Stimulated activated naive B cell treated with anti-CD40 and anti-IgM and Interleukin-4, amounts not matched to agents 10 μg/mL and 1 μg/mL and 100 μg/mL, for 72 hours (primary cell): ENCODE data around the gene ARHGEF4.

Experiments
- ATAC-seq, 2 donors: fragments of 150-1000 bp; cut with Tn5 transposase; replicated peaks; 2 replicates each; pipeline ENCODE4 v1.10.0; 2021; ENCODE audit warnings: moderate library complexity in 1 of 2
- DNase-seq: peaks from one replicate; pipeline ENCODE4 v3.0.0; 2021
- H3K27ac Mint-ChIP-seq: one replicate; pipeline ENCODE4 v1.8.0; 2022; ENCODE audit warnings: mild to moderate bottlenecking, mixed read lengths
- H3K27me3 Mint-ChIP-seq, 2 donors: one replicate each; pipeline ENCODE4 v1.8.0; 2022; ENCODE audit warnings: mixed read lengths in 2 of 2
- H3K36me3 Mint-ChIP-seq, 2 donors: one replicate each; pipeline ENCODE4 v1.8.0; 2022; ENCODE audit warnings: mixed read lengths in 2 of 2, mild to moderate bottlenecking in 1 of 2
- H3K4me1 Mint-ChIP-seq, 2 donors: one replicate each; pipeline ENCODE4 v1.8.0; 2022; ENCODE audit warnings: mixed read lengths in 2 of 2, mild to moderate bottlenecking in 1 of 2
- H3K4me3 Mint-ChIP-seq, 2 donors: one replicate each; pipeline ENCODE4 v1.8.0; 2022; ENCODE audit warnings: mild to moderate bottlenecking in 2 of 2, mixed read lengths in 2 of 2, moderate library complexity in 1 of 2
- H3K9me3 Mint-ChIP-seq, 2 donors: one replicate each; pipeline ENCODE4 v1.8.0; 2022; ENCODE audit warnings: mixed read lengths in 2 of 2, mild to moderate bottlenecking in 1 of 2

The ARHGEF4 gene

DNA sequence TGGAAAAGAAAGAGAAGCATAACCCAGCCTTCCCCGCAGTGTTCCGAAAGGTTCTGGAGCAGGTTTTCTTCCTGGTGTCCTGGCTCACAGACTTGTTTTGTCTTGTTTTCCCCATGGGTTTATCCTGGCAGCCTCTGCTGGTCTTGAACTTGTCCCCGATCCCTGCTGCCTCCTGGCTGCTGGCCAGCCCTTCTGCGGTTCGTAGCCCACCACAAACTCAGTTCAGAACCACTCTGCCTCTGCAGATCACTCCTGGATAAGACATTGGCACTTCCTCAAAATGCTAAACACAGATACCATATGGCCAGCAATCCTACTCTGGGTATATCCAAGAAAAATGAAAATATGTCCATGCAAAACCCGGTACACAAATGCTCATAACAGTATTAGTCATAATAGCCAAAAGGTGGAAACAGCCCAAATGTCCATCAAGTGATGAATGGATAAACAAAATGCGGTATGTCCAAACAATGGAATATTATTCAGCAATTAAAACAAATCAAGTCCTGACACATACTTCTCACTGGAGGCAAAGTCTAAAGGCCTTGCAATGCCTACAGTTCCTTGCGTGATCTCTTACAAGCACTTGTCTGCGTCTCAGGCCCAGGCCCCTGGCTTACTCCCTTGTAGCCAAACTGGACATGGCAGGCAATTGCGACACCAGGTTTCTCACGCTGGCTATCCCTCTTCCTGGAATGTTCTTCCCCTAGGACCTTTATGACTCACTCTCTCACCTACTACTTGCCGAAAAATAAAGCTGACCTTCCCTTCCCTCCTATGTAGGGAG lies 28.0 kb upstream of the ARHGEF4 start:
- DNase-seq (no peak), ATAC-seq (no peak)
- H3K36me3 Mint-ChIP-seq, result peaks cover 0 to 2% of the 10 kb centered on the region in 2 donors
- H3K27ac Mint-ChIP-seq, result no peak overlapping the region
- H3K4me3 Mint-ChIP-seq, result no peak overlapping the region
- peaks cover 2 to 4% of the 10 kb centered on the region in 2 donors for H3K4me1 Mint-ChIP-seq
- H3K27me3 Mint-ChIP-seq, result peaks cover 21 to 24% of the 10 kb centered on the region in 2 donors
- H3K9me3 Mint-ChIP-seq, result peaks cover 0 to 4% of the 10 kb centered on the region in 2 donors

DNA sequence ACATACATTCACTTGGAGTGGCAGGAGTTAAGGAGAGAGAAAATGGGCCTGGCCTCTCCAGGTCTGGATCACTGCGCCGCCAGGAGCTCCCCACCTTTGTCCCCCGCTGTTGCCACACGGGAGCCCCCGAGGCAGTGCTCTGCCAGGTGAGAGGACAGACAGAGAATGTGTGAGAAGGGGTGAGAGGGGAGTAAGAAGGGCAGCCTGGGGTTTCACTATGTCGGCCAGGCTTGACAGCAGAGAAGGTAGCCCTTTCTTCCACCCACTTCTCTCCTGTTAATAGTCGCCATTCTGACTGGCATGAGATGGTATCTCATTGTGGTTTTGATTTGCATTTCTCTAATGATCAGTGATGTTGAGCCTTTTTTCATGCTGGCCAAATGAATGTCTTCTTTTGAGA lies 26.2 kb upstream of the ARHGEF4 start:
- Mint-ChIP-seq H3K27ac (no peak overlapping the region), H3K27me3 (peaks cover 23 to 33% of the 10 kb centered on the region in 2 donors), H3K9me3 (peaks cover 0 to 4% of the 10 kb centered on the region in 2 donors), H3K4me3 (no peak overlapping the region), H3K36me3 (peaks cover 0 to 2% of the 10 kb centered on the region in 2 donors), H3K4me1 (peaks cover 2 to 4% of the 10 kb centered on the region in 2 donors)
- no peak for DNase-seq
- no peak for ATAC-seq

DNA sequence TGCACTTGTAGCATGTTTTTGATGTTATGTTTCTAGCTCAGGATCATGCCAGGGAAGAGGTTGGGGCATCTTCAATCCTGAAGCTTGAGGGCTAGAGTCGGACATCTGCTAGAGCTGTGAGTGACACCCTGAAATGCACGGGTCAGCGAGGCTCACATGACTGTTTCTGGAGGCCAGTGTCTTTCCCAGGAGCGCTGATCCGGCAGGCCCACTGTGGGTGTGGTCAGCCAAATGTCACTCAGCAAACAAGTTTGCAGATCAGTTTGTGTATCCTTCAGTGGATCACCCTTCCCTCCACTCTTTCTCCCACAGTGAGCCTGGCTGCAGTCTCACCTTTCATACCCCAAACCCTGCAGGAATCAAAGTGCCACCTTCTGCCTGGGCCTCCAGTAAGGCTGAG lies 23.0 kb upstream of the ARHGEF4 start:
- Mint-ChIP-seq H3K36me3 (no peaks in the 10 kb centered on the region), H3K4me3 (no peak overlapping the region), H3K27ac (no peak overlapping the region), H3K27me3 (peaks cover 20 to 38% of the 10 kb centered on the region in 2 donors), H3K9me3 (peaks cover 0 to 3% of the 10 kb centered on the region in 2 donors), H3K4me1 (peaks cover 2 to 4% of the 10 kb centered on the region in 2 donors)
- no peak for DNase-seq
- no peak for ATAC-seq

DNA sequence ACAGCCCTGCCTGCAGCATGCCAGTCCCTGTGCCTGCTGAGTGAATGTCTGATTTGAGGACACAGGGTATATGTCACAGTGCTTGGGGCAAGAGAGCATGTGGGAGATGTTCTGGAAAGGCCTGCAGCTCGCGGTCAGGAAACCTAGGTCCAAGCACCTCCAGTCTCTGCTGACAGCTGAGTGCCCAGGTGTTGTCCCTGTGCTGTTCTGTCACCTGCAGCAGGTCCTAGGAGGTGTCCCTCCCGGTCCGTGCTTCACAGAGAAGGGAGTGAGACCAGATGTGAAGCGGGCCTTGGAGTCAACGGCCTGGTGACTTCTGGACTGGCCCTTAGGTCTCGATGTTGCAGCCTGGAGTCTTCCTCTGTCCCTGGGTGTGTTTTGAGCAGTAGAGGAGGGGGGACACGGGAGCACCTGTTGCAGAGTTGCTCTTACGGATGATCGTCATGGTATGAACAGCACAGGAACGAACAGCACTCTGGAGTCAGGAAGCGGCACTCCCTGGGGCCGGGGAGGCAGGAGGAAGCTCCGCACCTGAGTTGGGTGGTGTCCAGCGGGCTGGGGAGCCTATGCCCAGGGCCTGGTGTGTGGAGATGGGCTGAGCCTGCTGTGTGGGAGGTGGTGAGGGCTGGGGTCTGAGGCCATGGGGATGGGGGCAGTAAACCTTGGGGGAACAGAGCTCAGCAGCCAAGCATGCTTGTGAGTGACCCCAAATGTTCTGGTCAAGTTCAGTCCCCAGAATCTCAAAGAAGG lies 21.6 kb upstream of the ARHGEF4 start:
- H3K36me3 Mint-ChIP-seq, result no peaks in the 10 kb centered on the region

DNA sequence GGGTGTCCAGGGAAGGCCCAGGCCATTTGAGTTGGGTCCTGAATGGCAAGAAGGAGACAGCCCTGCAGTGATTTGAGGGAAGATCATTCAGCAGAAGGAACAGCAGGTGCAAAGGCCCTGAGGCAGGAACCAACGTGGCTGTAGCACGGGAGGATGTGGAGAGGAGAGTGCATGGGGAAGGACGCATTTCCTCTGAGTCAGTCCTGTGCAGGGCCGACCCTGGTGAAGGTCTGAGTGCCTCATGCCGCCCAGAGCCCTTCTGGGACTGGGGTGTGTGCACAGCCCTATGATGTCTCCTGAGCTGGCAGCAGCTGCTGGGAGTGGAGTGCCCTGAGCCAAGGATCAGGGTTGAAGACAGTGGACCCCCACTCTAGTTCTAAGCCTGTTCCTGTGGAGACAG lies 17.9 kb upstream of the ARHGEF4 start:
- peaks cover 0 to 2% of the 10 kb centered on the region in 2 donors for H3K9me3 Mint-ChIP-seq
- H3K4me1 Mint-ChIP-seq, result peaks cover 4 to 6% of the 10 kb centered on the region in 2 donors
- H3K4me3 Mint-ChIP-seq, result no peak overlapping the region
- DNase-seq, result no peak
- ATAC-seq, result no peak
- H3K36me3 Mint-ChIP-seq, result no peaks in the 10 kb centered on the region
- peaks cover 21 to 37% of the 10 kb centered on the region in 2 donors for H3K27me3 Mint-ChIP-seq
- no peak overlapping the region for H3K27ac Mint-ChIP-seq

More for the DNA sequence above, 21.6 kb upstream of the ARHGEF4 start:
- no peak for DNase-seq
- ATAC-seq, result no peak
- peaks cover 26 to 47% of the 10 kb centered on the region in 2 donors for H3K27me3 Mint-ChIP-seq
- H3K27ac Mint-ChIP-seq, result no peak overlapping the region
- H3K9me3 Mint-ChIP-seq, result peaks cover 0 to 2% of the 10 kb centered on the region in 2 donors
- no peak overlapping the region for H3K4me3 Mint-ChIP-seq
- peaks cover 2 to 4% of the 10 kb centered on the region in 2 donors for H3K4me1 Mint-ChIP-seq

DNA sequence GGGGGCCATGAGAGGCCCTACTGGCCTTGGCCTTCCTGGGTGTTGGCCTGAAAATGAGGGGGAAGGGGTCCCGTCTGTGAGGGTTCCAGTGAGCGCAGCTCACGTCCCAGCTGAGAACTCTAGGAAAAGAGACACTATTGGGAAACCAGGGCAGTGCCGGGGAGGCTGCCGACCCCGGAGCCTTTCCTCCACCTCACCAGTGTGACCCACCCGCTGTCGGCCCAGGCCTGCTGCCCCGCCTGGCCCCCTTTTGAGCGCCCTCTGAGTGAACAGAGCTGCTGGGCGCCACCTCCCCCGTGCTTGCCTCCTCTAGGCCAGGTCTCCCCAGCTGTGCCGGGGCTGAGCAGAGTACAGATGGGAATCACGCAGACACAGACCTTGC lies 17.5 kb upstream of the ARHGEF4 start:
- no peak for DNase-seq
- Mint-ChIP-seq H3K27me3 (peaks cover 21 to 33% of the 10 kb centered on the region in 2 donors), H3K4me1 (peaks cover 8 to 10% of the 10 kb centered on the region in 2 donors), H3K36me3 (no peaks in the 10 kb centered on the region), H3K27ac (no peak overlapping the region), H3K4me3 (no peak overlapping the region), H3K9me3 (peaks cover 0 to 2% of the 10 kb centered on the region in 2 donors)
- no peak for ATAC-seq

DNA sequence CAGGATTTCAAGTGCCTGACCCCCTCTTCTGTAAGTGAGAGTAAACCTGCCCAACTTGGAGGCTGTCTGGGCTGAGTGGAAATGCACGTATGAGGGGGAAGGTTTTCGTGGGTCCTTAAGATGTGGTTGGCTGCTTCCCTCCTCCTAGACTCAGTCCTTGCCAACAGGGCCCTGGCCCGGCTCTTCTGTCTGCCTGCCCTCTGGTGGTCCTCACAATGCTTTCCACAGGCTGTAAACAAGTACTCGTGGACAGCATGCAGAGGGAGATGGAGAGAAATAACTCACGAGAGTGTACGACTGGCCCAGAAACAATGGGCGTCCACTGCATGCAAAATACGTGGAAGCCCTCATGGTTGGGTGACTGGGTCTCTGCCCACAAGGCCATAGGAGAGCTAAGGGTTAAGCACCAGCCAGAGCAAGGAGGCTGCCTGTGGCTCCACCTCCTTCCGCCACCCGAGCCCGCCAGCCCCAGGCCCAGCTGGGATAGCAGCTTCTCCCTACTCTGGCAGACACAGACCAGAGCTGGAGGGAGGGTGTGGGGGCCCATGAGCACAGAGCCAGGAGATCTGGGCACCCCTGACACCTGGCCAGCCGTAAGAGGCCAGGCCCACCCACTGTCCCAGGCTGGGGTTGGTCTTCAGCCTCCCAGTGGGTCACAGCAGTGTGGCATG lies 17.0 kb upstream of the ARHGEF4 start:
- no peak for ATAC-seq
- H3K27ac Mint-ChIP-seq, result no peak overlapping the region
- peaks cover 12 to 16% of the 10 kb centered on the region in 2 donors for H3K4me1 Mint-ChIP-seq

DNA sequence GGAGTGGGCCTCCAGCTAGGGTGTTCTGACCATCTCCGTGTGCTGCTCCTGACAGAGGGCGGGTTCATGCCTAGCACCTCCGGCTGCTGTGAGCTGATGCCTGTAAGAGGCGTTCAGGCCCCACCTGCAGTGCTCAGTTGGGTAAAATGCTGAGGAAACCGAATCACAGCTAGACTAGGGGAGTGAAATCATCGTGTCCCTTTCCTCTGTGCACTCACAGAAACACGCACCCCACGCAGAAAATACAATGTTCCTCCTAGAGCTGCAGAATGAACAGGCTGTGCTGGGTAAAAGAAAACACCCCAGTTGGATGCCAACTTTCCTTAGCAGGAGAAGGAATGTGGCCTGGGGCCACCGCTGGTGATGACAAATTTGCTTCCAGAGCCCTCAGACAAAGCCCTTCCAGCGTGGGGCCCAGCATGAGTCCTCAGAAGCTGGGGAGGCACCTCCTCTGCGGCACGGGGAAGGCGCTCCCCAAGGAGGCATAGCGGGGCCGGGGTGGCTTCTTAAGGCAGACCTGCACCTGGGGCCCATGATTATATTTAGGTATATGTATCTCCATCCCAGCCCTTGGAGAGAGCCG lies 16.3 kb upstream of the ARHGEF4 start:
- DNase-seq, result no peak
- Mint-ChIP-seq H3K27me3 (peaks cover 16 to 26% of the 10 kb centered on the region in 2 donors), H3K27ac (no peak overlapping the region), H3K36me3 (no peaks in the 10 kb centered on the region), H3K4me1 (peaks cover 15 to 22% of the 10 kb centered on the region in 2 donors), H3K9me3 (peaks cover 0 to 2% of the 10 kb centered on the region in 2 donors), H3K4me3 (no peak overlapping the region)
- no peak for ATAC-seq

More for the DNA sequence above, 17.0 kb upstream of the ARHGEF4 start:
- Mint-ChIP-seq H3K4me3 (no peak overlapping the region), H3K27me3 (peaks cover 21 to 32% of the 10 kb centered on the region in 2 donors), H3K36me3 (no peaks in the 10 kb centered on the region), H3K9me3 (peaks cover 0 to 2% of the 10 kb centered on the region in 2 donors)
- DNase-seq, result no peak

DNA sequence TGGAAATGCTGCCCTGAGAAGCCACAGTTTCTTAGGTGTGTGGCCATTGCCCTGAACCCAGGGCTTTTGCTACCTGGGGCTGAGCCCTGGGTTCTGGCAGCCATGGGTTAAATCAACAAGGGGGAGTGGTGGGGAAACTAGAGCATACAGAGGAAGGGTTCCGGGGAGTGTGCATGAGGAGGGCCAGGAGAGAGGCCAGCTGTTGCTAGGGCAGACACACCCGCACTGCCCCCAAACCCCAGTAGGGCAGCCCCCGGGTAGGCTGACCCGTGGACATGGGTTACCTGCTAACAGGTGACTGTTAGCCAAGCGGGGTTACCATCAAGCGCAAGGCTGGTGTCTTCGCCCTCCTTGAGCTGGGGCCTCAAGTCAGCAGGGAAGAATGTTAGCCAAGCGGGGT lies 14.8 kb upstream of the ARHGEF4 start:
- DNase-seq, result no peak
- Mint-ChIP-seq H3K4me1 (peaks cover 15 to 23% of the 10 kb centered on the region in 2 donors), H3K9me3 (peaks cover 0 to 2% of the 10 kb centered on the region in 2 donors), H3K27ac (peak overlapping the region; percentile 81), H3K27me3 (peaks cover 15 to 19% of the 10 kb centered on the region in 2 donors), H3K4me3 (no peak overlapping the region), H3K36me3 (no peaks in the 10 kb centered on the region)
- no peak for ATAC-seq

DNA sequence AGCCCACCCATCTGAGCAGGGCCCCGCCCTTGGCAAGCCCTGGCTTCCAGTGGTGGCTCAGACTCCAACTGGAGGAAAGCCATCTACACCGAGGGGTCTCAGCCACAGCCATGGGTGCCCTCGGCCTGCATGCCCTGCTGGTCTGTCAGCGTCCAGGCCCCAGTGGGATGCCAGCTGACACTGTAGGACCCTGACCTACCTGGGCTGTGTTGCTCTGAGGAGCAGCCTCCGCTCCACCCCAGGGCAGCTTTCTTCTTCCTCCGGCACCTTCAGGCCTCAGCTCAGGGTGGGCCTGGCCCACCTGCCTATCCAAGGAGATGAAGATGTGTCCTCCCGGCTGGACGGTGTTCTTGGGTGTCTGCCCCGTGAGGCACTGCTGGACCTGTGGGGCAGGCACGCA lies 13.9 kb upstream of the ARHGEF4 start:
- Mint-ChIP-seq H3K36me3 (no peaks in the 10 kb centered on the region), H3K9me3 (peaks cover 0 to 2% of the 10 kb centered on the region in 2 donors), H3K4me3 (no peak overlapping the region), H3K4me1 (peaks cover 16 to 29% of the 10 kb centered on the region in 2 donors), H3K27me3 (peaks cover 21 to 24% of the 10 kb centered on the region in 2 donors), H3K27ac (no peak overlapping the region)
- ATAC-seq, result no peak
- DNase-seq, result no peak

DNA sequence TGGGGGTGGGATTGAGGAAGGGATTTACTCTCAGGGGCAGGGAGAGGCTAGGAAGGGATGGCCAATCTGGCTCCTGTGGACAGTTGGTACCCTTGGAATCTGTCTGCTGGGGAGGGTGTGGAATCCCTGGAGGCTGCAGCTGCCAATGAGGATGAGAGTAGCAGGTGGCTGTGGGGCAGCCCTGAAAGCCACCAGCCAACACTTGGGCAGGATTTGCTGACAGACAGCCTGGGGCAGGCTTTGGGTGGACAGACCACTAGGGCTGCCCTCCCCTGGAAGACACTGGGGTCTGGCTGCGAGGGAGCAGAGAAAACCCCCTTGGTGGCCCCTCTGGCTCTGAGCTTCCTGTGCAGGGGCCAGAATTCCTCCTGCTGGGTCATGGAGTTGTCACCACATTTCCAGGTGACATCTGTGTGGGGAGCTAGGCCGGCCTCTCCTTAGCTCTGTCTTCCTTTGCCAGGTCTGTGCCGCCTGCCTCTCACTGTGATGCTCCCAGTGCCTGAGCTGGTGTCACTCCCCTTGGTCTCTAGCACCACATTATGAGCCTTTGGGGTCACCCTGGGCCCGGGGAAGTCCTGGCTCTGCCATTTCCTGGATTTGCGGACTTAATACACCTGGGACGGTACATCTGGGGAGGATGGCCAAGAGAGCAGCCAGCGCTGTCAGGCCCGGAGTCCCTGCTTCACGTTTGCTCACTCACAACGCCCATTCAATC lies 13.4 kb upstream of the ARHGEF4 start:
- ATAC-seq, result no peak
- Mint-ChIP-seq H3K27ac (peak overlapping the region; percentile 96), H3K27me3 (peaks cover 21 to 24% of the 10 kb centered on the region in 2 donors), H3K4me3 (peak overlapping the region in 1 of 2 donors; percentile 14), H3K9me3 (peaks cover 0 to 2% of the 10 kb centered on the region in 2 donors), H3K4me1 (peaks cover 16 to 32% of the 10 kb centered on the region in 2 donors), H3K36me3 (no peaks in the 10 kb centered on the region)
- no peak for DNase-seq

DNA sequence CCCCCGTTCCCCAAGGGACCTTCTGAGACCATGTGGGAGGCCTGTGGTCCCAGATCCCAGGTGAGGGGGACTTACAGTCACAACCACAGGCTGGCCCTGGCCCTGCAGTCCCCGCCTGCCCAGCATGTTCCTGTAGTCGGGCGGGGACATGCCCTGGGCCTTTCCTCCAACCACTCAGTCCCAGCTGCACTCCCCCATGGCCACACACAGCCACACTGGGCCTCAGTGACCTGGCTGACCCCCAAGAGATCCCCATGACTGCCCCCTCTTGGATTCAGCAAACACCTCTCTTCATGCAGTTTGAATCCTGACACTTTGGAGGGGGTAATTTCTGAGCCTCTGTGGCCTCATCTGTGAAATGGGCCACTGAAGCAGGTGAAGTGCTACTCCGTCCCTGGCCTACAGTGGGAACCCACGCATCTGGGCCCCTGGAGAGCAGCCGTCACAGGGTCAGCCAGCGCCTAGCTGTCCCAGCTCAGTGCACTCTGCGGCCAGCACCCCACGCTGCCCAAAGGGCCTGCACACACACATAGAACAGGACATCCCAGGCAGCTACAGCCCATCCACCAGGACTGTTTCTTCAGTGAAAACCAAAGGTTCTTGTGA lies 12.7 kb upstream of the ARHGEF4 start:
- ATAC-seq (peak; percentile 45 to 53), DNase-seq (peak; percentile 57)
- H3K36me3 Mint-ChIP-seq, result no peaks in the 10 kb centered on the region
- peak overlapping the region; percentile 17 to 48 for H3K4me3 Mint-ChIP-seq
- H3K9me3 Mint-ChIP-seq, result no peaks in the 10 kb centered on the region
- peaks cover 18 to 32% of the 10 kb centered on the region in 2 donors for H3K4me1 Mint-ChIP-seq
- peaks cover 15 to 18% of the 10 kb centered on the region in 2 donors for H3K27me3 Mint-ChIP-seq
- H3K27ac Mint-ChIP-seq, result peak overlapping the region; percentile 96

DNA sequence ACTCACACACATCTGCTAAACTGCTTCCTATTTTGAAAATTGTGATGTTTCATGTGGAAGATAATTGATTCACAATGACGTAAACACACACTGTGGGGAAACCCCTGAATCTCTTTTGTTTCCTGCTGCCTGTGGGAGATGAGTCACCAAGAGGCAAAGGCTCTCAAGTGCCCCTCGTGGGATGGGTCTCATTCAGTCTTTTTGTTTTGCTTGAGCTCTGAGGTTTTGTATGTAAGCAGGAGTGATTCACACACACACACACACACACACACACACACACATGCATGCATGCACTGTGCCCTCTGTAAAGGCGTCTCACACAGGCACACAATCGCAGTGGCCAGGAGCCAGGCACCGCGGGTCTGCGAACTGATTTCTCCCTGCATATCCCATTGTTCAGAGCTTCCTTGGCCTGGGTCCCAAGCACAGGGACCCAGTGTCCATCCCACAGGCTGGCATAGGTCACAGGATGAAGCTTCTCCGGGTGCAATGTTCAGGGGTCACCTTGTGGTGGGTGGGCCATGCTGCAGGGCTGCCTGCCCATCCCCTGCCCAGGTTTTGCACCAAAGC lies 12.1 kb upstream of the ARHGEF4 start:
- Mint-ChIP-seq H3K36me3 (no peaks in the 10 kb centered on the region), H3K4me3 (peak overlapping the region; percentile 17 to 48), H3K27me3 (peaks cover 12% of the 10 kb centered on the region in 2 donors), H3K27ac (peak overlapping the region; percentile 96), H3K4me1 (peaks cover 18 to 32% of the 10 kb centered on the region in 2 donors), H3K9me3 (no peaks in the 10 kb centered on the region)
- peak; percentile 80 for DNase-seq
- peak; percentile 88 to 94 for ATAC-seq
